Measurements from ENCODE around the gene MORN1. TPM values are rescaled to one million over a fixed set of nuclear protein-coding genes. Genes with fewer than 3 reads are reported as not detected.

MORN1 gene
- total RNA-seq, 1 experiment from 2014 or later: 47.8 TPM

DNA sequence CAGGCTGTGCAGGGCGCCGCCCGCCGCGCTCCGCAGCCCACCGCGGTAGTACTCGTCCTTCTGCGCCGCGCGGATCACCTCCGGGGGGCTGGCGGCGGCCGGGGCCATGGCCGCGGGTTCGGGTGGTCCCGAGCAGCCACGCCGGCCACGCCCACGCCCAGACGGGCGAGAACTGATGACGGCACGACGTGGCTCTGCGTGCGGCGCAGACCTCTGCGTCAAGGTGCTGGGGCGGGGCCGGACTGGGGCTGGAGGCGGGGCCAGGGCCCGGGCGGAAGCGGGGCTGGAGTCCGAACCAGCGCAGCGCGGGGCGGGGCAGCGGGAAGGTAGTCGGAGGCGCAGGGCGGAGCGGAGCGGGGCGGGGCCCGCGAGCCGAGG lies 21.0 kb upstream of the MORN1 start, which contains the start of gene PEX10:
Gene PEX10 (minus strand): TSS at position 170 of the 378 bp plus-strand sequence. CDS start 62 bp downstream, at position 108.
- Histone ChIP-seq H3K4me2 (peak within 1 kb of the TSS; percentile 99), H3K27ac (peak within 1 kb of the TSS; percentile 36; the same call in 1 of the 2 replicates), H3K9me3 (ENCODE audit: insufficient read depth, low read depth) (no peaks in the 10 kb centered on the region), H3K27me3 (ENCODE audit: insufficient read depth, low read depth) (no peaks in the 10 kb centered on the region), H3K4me3 (peak within 1 kb of the TSS; percentile 97), H3K79me2 (ENCODE audit: low read depth) (peaks cover 30% of the 10 kb centered on the region), H2AFZ (peak within 1 kb of the TSS; percentile 77), H3F3A (ENCODE audit: insufficient read depth, low read depth) (peaks cover 25% of the 10 kb centered on the region; the same call in 1 of the 2 replicates), H4K20me1 (ENCODE audit: insufficient read depth) (no peaks in the 10 kb centered on the region), H3K36me3 (ENCODE audit: low read depth) (no peaks in the 10 kb centered on the region), H3K4me1 (replicated peaks; ENCODE audit: insufficient read depth) (peaks cover 25% of the 10 kb centered on the region), H3K9me2 (ENCODE audit: insufficient read depth) (no peaks in the 10 kb centered on the region)
- BruUV-seq (replicated peaks): no TSS peak
- intact Hi-C loops (cut with micrococcal nuclease; ENCODE audit: unreplicated experiment): loop anchor here (1.0 to 10.0 kb wide), 5 partner anchors 21 to 1010 kb away; partner anchors contain the start of genes MORN1, PANK4, PRXL2B and RER1
- peak; percentile 81 to 98 for DNase-seq
- ChIA-PET CTCF (no interaction called here), POLR2A (ENCODE audit: unreplicated experiment) (no interaction called here)
- TF ChIP-seq, protein P1, sequence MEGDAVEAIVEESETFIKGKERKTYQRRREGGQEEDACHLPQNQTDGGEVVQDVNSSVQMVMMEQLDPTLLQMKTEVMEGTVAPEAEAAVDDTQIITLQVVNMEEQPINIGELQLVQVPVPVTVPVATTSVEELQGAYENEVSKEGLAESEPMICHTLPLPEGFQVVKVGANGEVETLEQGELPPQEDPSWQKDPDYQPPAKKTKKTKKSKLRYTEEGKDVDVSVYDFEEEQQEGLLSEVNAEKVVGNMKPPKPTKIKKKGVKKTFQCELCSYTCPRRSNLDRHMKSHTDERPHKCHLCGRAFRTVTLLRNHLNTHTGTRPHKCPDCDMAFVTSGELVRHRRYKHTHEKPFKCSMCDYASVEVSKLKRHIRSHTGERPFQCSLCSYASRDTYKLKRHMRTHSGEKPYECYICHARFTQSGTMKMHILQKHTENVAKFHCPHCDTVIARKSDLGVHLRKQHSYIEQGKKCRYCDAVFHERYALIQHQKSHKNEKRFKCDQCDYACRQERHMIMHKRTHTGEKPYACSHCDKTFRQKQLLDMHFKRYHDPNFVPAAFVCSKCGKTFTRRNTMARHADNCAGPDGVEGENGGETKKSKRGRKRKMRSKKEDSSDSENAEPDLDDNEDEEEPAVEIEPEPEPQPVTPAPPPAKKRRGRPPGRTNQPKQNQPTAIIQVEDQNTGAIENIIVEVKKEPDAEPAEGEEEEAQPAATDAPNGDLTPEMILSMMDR (conservative IDR thresholded peaks at IDR 0.05): no peak
- TF ChIP-seq EZH2 (IDR thresholded peaks at IDR 0.05; ENCODE audit: low read depth): no peak

- H3K4me3 ChIP-seq: peak overlapping the region; percentile 97
- H3F3A ChIP-seq (ENCODE audit: insufficient read depth, low read depth): peaks cover 25% of the 10 kb centered on the region; the same call in 1 of the 2 replicates
- H3K9me3 ChIP-seq (ENCODE audit: insufficient read depth, low read depth): no peaks in the 10 kb centered on the region
- intact Hi-C loops (cut with micrococcal nuclease; ENCODE audit: unreplicated experiment): loop anchor here (1.0 to 10.0 kb wide), 5 partner anchors 21 to 1010 kb away; partner anchors contain the start of genes MORN1, PANK4, PRXL2B and RER1
- CTCF ChIA-PET: no interaction called here
- no peak for TF ChIP-seq EZH2 (IDR thresholded peaks at IDR 0.05; ENCODE audit: low read depth)
- TF ChIP-seq, protein P1 (conservative IDR thresholded peaks at IDR 0.05): no peak
- peak in 1 of 2 experiments; percentile 50 for DNase-seq
- TSS peak; percentile 61 for BruUV-seq (replicated peaks)
- H3K4me2 ChIP-seq: peak overlapping the region; percentile 94
- H3K4me1 ChIP-seq (replicated peaks; ENCODE audit: insufficient read depth): peaks cover 24% of the 10 kb centered on the region
- POLR2A ChIA-PET (ENCODE audit: unreplicated experiment): no interaction called here
- H3K27ac ChIP-seq: peak overlapping the region; percentile 36; the same call in 1 of the 2 replicates
- no peaks in the 10 kb centered on the region for H4K20me1 ChIP-seq (ENCODE audit: insufficient read depth)
- H3K79me2 ChIP-seq (ENCODE audit: low read depth): peaks cover 30% of the 10 kb centered on the region
- H3K27me3 ChIP-seq (ENCODE audit: insufficient read depth, low read depth): no peaks in the 10 kb centered on the region
- peak overlapping the region; percentile 77 for H2AFZ ChIP-seq
- H3K36me3 ChIP-seq (ENCODE audit: low read depth): no peaks in the 10 kb centered on the region
- no peaks in the 10 kb centered on the region for H3K9me2 ChIP-seq (ENCODE audit: insufficient read depth)
Observed at GRCh38 chr1:2411801-2412394, 20.5 kb upstream of the MORN1 start.

DNA sequence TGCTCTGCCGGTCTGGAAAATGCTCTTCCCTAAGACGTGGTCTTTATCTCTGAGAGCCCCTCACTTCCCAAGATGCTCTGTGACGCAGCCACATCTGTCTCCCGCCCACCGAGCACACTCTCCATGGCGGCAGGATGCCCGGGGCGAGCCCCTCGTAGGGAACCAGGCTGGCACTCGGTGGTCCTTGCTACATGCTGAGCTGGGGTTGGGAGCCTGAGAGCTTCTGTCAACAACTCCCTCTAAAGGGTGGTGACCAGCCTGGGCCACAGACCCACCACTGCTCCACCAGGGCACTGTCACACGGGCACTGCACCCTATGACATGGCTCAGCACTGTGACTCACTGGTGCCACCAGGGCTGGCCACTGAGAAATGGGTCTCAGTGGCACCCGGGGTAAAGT lies 18.4 kb upstream of the MORN1 start:
- Histone ChIP-seq H3K4me1 (replicated peaks; ENCODE audit: insufficient read depth) (peaks cover 13% of the 10 kb centered on the region), H3K36me3 (ENCODE audit: low read depth) (no peaks in the 10 kb centered on the region), H3K9me3 (ENCODE audit: insufficient read depth, low read depth) (no peaks in the 10 kb centered on the region), H3K9me2 (ENCODE audit: insufficient read depth) (no peaks in the 10 kb centered on the region), H3K79me2 (ENCODE audit: low read depth) (peaks cover 30% of the 10 kb centered on the region), H3K4me2 (no peak overlapping the region), H4K20me1 (ENCODE audit: insufficient read depth) (peaks cover 6% of the 10 kb centered on the region; the same call in 1 of the 2 replicates), H3K27ac (no peak overlapping the region), H3F3A (ENCODE audit: insufficient read depth, low read depth) (peaks cover 20% of the 10 kb centered on the region; the same call in 1 of the 2 replicates), H2AFZ (no peak overlapping the region), H3K27me3 (ENCODE audit: insufficient read depth, low read depth) (no peaks in the 10 kb centered on the region), H3K4me3 (no peak overlapping the region)
- ChIA-PET CTCF (no interaction called here), POLR2A (ENCODE audit: unreplicated experiment) (interaction anchor here (0.5 kb wide), 1 partner anchor 165 kb away, joined by 21 read pairs; no protein-coding TSS in a partner anchor)
- intact Hi-C loops (cut with micrococcal nuclease; ENCODE audit: unreplicated experiment): loop anchor here (5.0 to 10.0 kb wide), 4 partner anchors 118 to 1013 kb away; partner anchors contain the start of genes PANK4 and PRXL2B
- no peak for DNase-seq
- BruUV-seq (replicated peaks): no TSS peak
- TF ChIP-seq, protein P1 (conservative IDR thresholded peaks at IDR 0.05): no peak
- no peak for TF ChIP-seq EZH2 (IDR thresholded peaks at IDR 0.05; ENCODE audit: low read depth)
